ENCODE measurements around the gene SCYL1.

The SCYL1 gene

DNA sequence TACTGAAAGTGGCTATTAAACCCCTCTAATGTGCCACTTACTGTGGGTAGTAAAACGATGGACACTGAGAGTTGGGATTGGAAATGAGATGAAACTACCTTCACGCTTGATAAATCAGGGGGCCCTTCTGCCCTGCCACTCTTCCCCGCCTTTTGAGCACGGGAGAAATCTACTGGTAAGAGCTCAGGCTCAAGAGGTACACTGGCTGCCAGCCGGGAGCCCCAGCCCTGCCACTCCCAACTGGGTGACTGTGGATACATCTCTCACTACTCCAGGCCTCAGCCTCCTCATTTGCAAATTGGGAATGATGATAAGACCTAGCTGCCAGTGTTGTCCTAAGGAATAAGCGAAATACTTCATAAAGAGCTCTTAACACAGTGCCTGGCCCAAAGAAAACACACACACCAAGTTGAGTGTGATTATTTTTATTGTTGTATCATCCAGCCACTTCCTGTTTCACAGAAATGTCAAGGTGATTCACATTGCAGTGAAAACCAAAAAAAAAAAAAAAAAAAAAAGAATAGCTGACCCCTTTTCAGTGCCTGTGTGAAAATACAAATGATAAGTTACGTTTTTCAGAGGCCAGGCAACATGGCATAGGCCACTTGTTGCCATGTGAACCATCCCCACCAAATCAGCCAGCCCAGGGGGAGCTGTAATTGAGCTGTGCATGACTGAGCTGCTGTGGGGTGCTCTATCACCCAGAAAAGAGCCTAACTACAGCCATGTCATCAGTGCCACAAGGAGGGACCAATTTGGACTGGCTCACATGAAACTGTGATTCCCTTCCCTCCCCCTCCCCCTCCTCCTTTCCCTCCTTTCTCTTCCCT lies 41.0 kb downstream of the SCYL1 start:
- DNase-seq (ENCODE audit: low read depth): no peak
- H3K4me3 ChIP-seq (ENCODE audit: low read depth, low read length): no peak overlapping the region
- TF ChIP-seq, protein P1, sequence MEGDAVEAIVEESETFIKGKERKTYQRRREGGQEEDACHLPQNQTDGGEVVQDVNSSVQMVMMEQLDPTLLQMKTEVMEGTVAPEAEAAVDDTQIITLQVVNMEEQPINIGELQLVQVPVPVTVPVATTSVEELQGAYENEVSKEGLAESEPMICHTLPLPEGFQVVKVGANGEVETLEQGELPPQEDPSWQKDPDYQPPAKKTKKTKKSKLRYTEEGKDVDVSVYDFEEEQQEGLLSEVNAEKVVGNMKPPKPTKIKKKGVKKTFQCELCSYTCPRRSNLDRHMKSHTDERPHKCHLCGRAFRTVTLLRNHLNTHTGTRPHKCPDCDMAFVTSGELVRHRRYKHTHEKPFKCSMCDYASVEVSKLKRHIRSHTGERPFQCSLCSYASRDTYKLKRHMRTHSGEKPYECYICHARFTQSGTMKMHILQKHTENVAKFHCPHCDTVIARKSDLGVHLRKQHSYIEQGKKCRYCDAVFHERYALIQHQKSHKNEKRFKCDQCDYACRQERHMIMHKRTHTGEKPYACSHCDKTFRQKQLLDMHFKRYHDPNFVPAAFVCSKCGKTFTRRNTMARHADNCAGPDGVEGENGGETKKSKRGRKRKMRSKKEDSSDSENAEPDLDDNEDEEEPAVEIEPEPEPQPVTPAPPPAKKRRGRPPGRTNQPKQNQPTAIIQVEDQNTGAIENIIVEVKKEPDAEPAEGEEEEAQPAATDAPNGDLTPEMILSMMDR (IDR thresholded peaks at IDR 0.05; ENCODE audit: low read depth, low read length): no peak
- TF ChIP-seq, protein P2, sequence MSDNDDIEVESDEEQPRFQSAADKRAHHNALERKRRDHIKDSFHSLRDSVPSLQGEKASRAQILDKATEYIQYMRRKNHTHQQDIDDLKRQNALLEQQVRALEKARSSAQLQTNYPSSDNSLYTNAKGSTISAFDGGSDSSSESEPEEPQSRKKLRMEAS (IDR thresholded peaks at IDR 0.05; ENCODE audit: low read depth, low read length): no peak
- no peak for TF ChIP-seq POLR2A (IDR thresholded peaks at IDR 0.05; ENCODE audit: extremely low read depth, insufficient read length)

DNA sequence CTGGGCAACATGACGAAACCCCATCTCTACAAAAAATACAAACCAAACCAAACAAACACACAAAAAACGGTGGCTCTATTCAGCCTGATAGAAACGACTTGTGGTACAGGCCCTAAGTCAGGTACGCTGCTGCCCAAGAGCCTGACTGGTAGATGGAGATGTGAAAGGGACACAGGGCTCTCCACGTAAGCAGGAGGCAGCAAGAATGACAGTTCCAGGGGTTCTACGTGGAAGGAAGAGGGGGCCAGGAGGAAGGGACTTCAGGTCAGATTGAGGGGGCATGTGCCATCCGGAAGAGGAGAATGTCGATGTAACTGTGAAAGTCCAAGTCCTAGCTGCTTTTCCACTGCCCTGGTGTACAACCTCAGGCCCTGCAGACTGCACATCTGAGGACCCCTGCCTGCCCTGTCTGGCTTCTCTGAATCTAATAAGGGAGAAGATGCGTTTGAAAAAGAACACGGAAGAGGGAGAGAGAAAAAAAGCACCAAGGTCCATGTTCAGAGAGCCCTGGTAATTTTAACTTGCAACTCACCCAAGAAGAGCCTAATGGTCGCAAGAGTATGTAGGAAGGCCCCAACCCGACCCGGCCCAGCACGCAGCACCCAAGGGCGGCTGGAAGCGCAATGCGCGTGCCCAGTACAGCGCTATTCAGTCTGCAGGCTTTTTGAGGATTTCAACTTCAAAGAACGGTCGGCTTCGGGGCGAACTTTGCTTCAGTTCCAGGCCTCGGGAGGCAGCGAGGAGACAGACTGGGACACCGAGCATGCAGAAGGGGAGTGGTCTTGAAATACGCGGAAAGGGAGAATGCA lies 44.5 kb downstream of the SCYL1 start:
- no peak for DNase-seq (ENCODE audit: low read depth)
- peak; percentile 39; the same call in 1 of the 2 replicates for TF ChIP-seq MYC (IDR thresholded peaks at IDR 0.05; ENCODE audit: low read depth, low read length)
- TF ChIP-seq, protein P2 (IDR thresholded peaks at IDR 0.05; ENCODE audit: low read depth, low read length): no peak; the same call in 1 of the 2 replicates

DNA sequence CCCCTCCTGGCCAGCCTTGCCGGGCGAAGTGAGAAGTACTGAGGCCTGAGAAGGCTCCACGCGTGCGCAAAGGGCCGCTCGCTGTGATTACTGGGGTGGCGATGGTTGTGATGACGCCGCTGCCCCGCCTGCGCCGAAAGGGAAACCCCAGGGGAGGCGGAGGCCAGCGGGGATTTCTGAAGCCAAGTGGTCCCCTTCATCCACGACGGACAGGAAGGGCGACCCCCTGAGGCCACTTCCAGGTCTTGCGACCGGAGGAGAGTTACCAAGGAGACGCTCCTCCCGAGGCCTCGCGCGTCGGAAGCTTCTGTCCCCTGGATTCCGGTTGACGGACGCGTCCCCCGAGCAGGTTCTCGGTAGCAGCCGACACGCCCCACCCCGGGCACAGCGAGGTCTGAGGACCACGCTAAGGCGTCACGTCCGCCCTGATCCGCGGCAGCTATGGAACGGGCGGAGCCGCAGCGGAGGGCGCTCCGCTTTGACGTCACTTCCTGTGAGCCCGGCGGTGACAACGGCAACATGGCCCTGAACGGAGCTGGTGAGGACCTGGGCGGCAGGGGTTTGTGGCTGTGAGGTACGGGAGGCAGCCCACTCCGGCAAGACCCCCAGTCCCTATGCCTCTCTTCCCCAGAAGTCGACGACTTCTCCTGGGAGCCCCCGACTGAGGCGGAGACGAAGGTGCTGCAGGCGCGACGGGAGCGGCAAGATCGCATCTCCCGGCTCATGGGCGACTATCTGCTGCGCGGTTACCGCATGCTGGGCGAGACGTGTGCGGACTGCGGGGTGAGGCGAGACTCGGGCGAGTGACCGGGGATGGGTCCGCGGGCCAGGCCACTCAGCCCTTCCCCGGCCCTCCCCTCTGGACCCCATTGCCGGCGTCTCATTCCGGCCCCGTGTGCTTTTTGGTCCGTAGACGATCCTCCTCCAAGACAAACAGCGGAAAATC lies 45.4 kb downstream of the SCYL1 start, which contains the start of gene ZNRD2:
TSS of gene ZNRD2 (plus strand) at position 505 of the 946 bp plus-strand sequence. CDS start at position 520, 15 bp downstream.
- peak within 1 kb of the TSS; percentile 78 for H3K4me3 ChIP-seq (ENCODE audit: low read depth, low read length)
- TF ChIP-seq, protein P1 (IDR thresholded peaks at IDR 0.05; ENCODE audit: low read depth, low read length): peak; percentile 35
- peak; percentile 74 for TF ChIP-seq MYC (IDR thresholded peaks at IDR 0.05; ENCODE audit: low read depth, low read length)
- TF ChIP-seq POLR2A (IDR thresholded peaks at IDR 0.05; ENCODE audit: extremely low read depth, insufficient read length): peak; percentile 85
- TF ChIP-seq, protein P2 (IDR thresholded peaks at IDR 0.05; ENCODE audit: low read depth, low read length): peak; percentile 17; the same call in 1 of the 2 replicates
- DNase-seq (ENCODE audit: low read depth): peak; percentile 100

More for the DNA sequence above, 44.5 kb downstream of the SCYL1 start:
- peak overlapping the region; percentile 78 for H3K4me3 ChIP-seq (ENCODE audit: low read depth, low read length)

DNA sequence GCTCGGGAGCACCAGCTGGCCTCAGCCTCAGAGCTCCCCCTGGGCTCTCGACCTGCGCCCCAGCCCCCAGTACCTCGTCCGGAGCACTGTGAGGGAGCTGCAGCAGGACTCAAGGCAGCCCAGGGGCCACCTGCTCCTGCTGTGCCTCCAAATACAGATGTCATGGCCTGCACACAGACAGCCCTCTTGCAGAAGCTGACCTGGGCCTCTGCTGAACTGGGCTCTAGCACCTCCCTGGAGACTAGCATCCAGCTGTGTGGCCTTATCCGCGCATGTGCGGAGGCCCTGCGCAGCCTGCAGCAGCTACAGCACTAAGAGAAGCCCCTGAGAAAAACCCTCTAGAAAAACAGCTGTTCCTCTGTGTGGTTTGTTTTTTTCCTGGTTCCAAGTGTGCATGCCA lies 46.5 kb downstream of the SCYL1 start:
- no peak for DNase-seq (ENCODE audit: low read depth)
- TF ChIP-seq POLR2A (IDR thresholded peaks at IDR 0.05; ENCODE audit: extremely low read depth, insufficient read length) (no peak), MYC (IDR thresholded peaks at IDR 0.05; ENCODE audit: low read depth, low read length) (no peak)
- TF ChIP-seq, protein P1 (IDR thresholded peaks at IDR 0.05; ENCODE audit: low read depth, low read length): no peak
- TF ChIP-seq, protein P2 (IDR thresholded peaks at IDR 0.05; ENCODE audit: low read depth, low read length): no peak
- H3K4me3 ChIP-seq (ENCODE audit: low read depth, low read length): peak overlapping the region; percentile 78

DNA sequence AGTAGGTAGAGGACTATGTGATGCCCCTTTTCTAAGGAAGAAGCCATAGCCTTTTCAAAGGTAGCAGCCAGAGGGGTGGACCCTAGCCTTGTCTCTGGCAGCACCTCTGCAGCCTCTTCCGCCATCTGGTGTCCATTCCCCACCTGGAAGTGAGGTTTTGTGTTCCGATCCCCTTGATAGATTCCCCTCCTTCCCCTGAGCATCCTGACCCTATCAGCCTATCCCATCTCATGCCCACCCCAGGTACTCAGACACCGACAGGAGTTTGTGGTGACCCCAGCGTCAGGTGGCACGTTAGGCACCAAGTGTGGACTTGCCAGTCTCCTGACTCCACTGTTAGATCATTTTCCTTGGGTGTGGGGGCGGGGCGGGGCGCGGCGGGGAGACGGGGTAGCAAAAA lies 47.1 kb downstream of the SCYL1 start:
- peak; percentile 65 for DNase-seq (ENCODE audit: low read depth)
- peak overlapping the region; percentile 78 for H3K4me3 ChIP-seq (ENCODE audit: low read depth, low read length)
- TF ChIP-seq, protein P1 (IDR thresholded peaks at IDR 0.05; ENCODE audit: low read depth, low read length): peak; percentile 3
- TF ChIP-seq, protein P2 (IDR thresholded peaks at IDR 0.05; ENCODE audit: low read depth, low read length): no peak; the same call in 1 of the 2 replicates

Measured in NB4 (cell line).